HL-60 (cell line): ENCODE measurements around the gene CYP24A1.

Source experiments
- DNase-seq, 2 experiments: peaks; one replicate each; pipeline ENCODE4 v3.0.0-alpha.2; 2010 to 2020; ENCODE audit warnings: low read depth in 1 of 2, low spot score in 1 of 2
- H3K27ac ChIP-seq: fragments of 250-450 bp; sonication (Bioruptor Pico); replicated peaks from 2 replicates; pipeline ENCODE4 v1.5.1; 2020; ENCODE audit warnings: mild to moderate bottlenecking, moderate library complexity
- H3K27me3 ChIP-seq: fragments of 250-450 bp; sonication (Bioruptor Pico); 2 replicates; pipeline ENCODE4 v1.5.1; 2021; ENCODE audit warnings: mild to moderate bottlenecking, moderate library complexity; ENCODE audit not compliant: insufficient read depth, poor library complexity, severe bottlenecking
- H3K4me3 ChIP-seq: replicated peaks from 2 replicates; pipeline ENCODE4 v1.5.1; 2011; ENCODE audit warnings: mild to moderate bottlenecking, control low read depth, low read length; ENCODE audit not compliant: insufficient read depth
- GABPA ChIP-seq: IDR thresholded peaks from 2 replicates; pipeline ENCODE4 v1.6.1; 2012; ENCODE audit warnings: low read depth
- POLR2AphosphoS5 ChIP-seq: IDR thresholded peaks from 2 replicates; pipeline ENCODE4 v1.6.1; 2012; ENCODE audit warnings: low read depth
- SPI1 ChIP-seq: IDR thresholded peaks from 2 replicates; pipeline ENCODE4 v1.6.1; 2012; ENCODE audit warnings: low read depth, mild to moderate bottlenecking, borderline replicate concordance
- TF ChIP-seq, protein P1 (sequence below): IDR thresholded peaks from one replicate; pipeline ENCODE4 v1.5.1; 2011; ENCODE audit warnings: low read length, control low read depth, inconsistent platforms; ENCODE audit not compliant: insufficient read depth
- TF ChIP-seq, protein P2 (sequence below): IDR thresholded peaks from 2 replicates; pipeline ENCODE4 v1.6.1; 2012; ENCODE audit warnings: low read depth; ENCODE audit not compliant: insufficient replicate concordance

CYP24A1 gene

DNA sequence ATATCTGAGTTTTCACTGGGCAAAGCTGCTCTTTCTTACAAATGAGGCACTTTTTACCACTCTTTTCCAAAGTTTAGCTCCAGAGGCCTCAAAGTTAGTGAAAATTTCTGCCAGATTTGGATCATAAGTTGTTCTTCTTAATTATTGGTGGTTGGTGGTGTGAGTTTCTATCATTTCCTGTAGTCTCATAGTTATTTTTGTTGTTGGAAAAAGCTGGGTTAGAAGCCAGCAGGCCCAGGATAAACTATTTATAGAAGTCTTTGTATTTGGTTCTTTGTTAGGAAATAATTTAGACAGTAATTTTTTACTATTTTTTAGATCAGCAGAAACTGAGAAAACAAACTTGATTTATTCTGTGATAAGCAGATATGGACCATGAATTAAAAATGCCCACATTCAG, 44.7 kb upstream of the CYP24A1 start:
- no peak for DNase-seq
- Histone ChIP-seq H3K4me3 (no peak overlapping the region), H3K27me3 (no peaks in the 10 kb centered on the region), H3K27ac (no peak overlapping the region)
- no peak for TF ChIP-seq POLR2AphosphoS5

DNA sequence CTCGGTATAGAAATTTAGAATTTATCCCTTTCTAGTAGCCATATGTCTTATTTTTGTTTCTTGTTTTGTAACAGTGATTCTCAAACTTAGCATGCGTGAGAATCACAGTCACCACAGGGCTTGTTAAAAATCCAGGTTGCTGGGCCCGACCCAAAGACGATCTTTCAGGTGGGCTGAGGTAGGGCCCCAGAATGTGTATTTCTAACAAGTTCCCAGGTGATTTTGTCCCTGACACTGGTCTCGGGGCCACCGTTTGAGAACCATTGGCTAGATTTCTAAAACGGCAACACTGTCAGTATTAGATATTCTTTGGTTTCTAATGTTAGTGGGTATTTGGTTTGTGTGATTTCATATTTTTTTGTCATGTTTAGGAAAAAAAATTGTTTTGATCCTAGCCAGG, 44.0 kb upstream of the CYP24A1 start:
- Histone ChIP-seq H3K4me3 (no peak overlapping the region), H3K27me3 (no peaks in the 10 kb centered on the region), H3K27ac (no peak overlapping the region)
- no peak for DNase-seq
- TF ChIP-seq, protein P1, sequence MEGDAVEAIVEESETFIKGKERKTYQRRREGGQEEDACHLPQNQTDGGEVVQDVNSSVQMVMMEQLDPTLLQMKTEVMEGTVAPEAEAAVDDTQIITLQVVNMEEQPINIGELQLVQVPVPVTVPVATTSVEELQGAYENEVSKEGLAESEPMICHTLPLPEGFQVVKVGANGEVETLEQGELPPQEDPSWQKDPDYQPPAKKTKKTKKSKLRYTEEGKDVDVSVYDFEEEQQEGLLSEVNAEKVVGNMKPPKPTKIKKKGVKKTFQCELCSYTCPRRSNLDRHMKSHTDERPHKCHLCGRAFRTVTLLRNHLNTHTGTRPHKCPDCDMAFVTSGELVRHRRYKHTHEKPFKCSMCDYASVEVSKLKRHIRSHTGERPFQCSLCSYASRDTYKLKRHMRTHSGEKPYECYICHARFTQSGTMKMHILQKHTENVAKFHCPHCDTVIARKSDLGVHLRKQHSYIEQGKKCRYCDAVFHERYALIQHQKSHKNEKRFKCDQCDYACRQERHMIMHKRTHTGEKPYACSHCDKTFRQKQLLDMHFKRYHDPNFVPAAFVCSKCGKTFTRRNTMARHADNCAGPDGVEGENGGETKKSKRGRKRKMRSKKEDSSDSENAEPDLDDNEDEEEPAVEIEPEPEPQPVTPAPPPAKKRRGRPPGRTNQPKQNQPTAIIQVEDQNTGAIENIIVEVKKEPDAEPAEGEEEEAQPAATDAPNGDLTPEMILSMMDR, result no peak
- TF ChIP-seq GABPA (no peak), POLR2AphosphoS5 (no peak), SPI1 (no peak)
- TF ChIP-seq, protein P2, sequence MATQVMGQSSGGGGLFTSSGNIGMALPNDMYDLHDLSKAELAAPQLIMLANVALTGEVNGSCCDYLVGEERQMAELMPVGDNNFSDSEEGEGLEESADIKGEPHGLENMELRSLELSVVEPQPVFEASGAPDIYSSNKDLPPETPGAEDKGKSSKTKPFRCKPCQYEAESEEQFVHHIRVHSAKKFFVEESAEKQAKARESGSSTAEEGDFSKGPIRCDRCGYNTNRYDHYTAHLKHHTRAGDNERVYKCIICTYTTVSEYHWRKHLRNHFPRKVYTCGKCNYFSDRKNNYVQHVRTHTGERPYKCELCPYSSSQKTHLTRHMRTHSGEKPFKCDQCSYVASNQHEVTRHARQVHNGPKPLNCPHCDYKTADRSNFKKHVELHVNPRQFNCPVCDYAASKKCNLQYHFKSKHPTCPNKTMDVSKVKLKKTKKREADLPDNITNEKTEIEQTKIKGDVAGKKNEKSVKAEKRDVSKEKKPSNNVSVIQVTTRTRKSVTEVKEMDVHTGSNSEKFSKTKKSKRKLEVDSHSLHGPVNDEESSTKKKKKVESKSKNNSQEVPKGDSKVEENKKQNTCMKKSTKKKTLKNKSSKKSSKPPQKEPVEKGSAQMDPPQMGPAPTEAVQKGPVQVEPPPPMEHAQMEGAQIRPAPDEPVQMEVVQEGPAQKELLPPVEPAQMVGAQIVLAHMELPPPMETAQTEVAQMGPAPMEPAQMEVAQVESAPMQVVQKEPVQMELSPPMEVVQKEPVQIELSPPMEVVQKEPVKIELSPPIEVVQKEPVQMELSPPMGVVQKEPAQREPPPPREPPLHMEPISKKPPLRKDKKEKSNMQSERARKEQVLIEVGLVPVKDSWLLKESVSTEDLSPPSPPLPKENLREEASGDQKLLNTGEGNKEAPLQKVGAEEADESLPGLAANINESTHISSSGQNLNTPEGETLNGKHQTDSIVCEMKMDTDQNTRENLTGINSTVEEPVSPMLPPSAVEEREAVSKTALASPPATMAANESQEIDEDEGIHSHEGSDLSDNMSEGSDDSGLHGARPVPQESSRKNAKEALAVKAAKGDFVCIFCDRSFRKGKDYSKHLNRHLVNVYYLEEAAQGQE, result no peak

DNA sequence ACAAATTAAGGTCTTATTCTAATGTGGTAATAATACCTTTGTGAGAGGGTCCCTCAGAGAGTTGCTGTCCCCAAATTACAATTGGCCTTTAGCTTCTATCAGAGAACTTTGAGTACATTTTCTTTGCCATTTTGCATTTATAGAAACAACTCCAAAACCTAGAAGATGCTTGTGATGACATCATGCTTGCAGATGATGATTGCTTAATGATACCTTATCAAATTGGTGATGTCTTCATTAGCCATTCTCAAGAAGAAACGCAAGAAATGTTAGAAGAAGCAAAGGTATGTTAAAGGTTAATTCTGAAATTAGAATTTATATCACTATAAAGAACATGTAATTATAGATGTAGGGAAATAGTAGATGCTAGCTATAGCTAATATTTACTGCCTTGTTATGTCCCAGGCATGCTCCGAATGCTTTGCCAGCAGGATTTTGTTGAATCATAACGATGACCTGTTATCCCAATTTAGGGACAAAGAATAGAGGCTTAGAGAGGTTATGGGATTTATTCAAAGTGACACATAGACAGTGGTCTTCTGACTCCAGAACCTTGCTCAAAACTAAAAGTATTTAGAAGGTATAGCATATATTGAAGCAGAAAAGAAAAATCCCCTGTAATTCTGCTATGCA, 41.5 kb upstream of the CYP24A1 start:
- TF ChIP-seq, protein P1, result no peak
- TF ChIP-seq POLR2AphosphoS5 (no peak), GABPA (no peak)
- TF ChIP-seq, protein P2, result no peak
- Histone ChIP-seq H3K27me3 (no peaks in the 10 kb centered on the region), H3K27ac (no peak overlapping the region), H3K4me3 (no peak overlapping the region)
- DNase-seq, result no peak

DNA sequence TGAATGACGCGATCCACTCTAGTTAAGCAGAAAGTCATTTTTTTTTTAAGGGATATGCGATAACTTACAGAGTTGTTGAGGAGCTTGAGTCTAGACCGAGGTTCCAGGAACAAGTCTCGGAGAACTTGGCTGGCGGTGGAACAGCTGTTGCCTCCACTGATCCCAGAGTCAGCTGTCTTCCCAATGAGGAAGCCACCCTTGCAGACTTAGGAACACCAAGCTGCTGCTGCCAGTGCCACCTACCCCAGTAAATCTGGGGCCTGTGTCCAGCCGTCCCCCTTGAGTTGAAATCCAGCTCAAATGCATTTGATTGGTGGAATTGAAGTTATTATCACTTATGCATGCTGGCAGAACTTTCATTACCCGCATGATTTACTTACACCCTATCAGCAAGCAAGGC, 40.8 kb upstream of the CYP24A1 start:
- Histone ChIP-seq H3K27me3 (no peaks in the 10 kb centered on the region), H3K4me3 (no peak overlapping the region), H3K27ac (no peak overlapping the region)
- TF ChIP-seq, protein P1, result no peak
- TF ChIP-seq, protein P2, result no peak
- TF ChIP-seq POLR2AphosphoS5 (no peak), SPI1 (no peak), GABPA (no peak)
- DNase-seq, result no peak
